ENCODE measurements around the gene CEP170B. TPM values are rescaled to one million over a fixed set of nuclear protein-coding genes. Genes with fewer than 3 reads are reported as not detected.
"Not testable (repeated sequence)": the region's sequence is repeated elsewhere in the genome, so short reads cannot be mapped to it uniquely, and the experiment has no call there.

Gene CEP170B
- total and polyA plus RNA-seq, 2 of the 13 experiments (the other 11 are each of a cell fraction or from before 2014, with no cell fraction given) = 4.3 to 8.8 TPM

DNA sequence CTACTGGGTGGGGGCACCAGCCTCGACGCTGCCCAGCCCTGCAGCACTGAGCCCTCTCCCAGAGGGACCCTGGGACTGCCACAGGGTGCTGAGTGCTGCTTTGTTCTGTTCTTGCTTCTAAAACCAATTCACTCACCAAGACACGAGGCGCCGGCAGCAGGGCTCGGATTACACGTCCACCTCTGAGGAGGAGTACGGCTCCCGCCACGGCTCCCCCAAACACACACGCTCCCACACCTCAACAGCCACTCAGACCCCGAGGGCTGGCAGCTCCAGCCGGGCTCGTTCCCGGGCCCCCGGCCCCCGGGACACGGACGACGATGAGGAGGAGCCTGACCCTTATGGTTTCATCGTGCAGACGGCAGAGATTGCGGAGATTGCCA is 24.3 kb downstream of the CEP170B start:
- intact Hi-C loops (cut with micrococcal nuclease; ENCODE audit: unreplicated experiment) = no loop called here
- in situ Hi-C loops (cut with HindIII; ENCODE audit: extremely low pct_ligation_motif_present, low pct_unique_long_range_greater_than_20kb) = no loop called here
- no peaks in the 10 kb centered on the region for H3K79me2 ChIP-seq (ENCODE audit: insufficient read depth, low read length)
- CTCF ChIA-PET (ENCODE audit: low intra/inter-chr PET ratio, low total read pairs) = no interaction called here
- ATAC-seq (no peak), DNase-seq (ENCODE audit: low spot score) (no peak), FAIRE-seq (no peak)
- no peak overlapping the region for H3K4me2 ChIP-seq (ENCODE audit: low read depth, low read length)
- POLR2A ChIA-PET = no interaction called here
- peaks cover 2 to 7% of the 10 kb centered on the region in 2 experiments; a peak in 2 of 5 replicates for H3K36me3 ChIP-seq (replicated peaks in 1 of 2; ENCODE audit: control insufficient read depth in 1 of 2, insufficient read depth in 2 of 2, low read length in 2 of 2)
- no peaks in the 10 kb centered on the region for H3K9me3 ChIP-seq (ENCODE audit: low read length)
- H3K4me3 ChIP-seq (replicated peaks in 1 of 3; ENCODE audit: insufficient read depth in 1 of 3, low read depth in 2 of 3, low read length in 3 of 3) = no peak overlapping the region
- H4K20me1 ChIP-seq (ENCODE audit: insufficient read depth, low read length) = no peaks in the 10 kb centered on the region
- TF ChIP-seq CTCF (CRISPR knock-in tag; IDR thresholded peaks at IDR 0.05) (no peak), MTA1 (CRISPR knock-in tag; IDR thresholded peaks at IDR 0.05; ENCODE audit: borderline replicate concordance) (no peak), KDM2A (CRISPR knock-in tag; IDR thresholded peaks at IDR 0.05; ENCODE audit: borderline replicate concordance, low read depth) (no peak), ZNF138 (CRISPR knock-in tag; IDR thresholded peaks at IDR 0.05; ENCODE audit: low read depth) (no peak), ZNF460 (CRISPR knock-in tag; IDR thresholded peaks at IDR 0.05; ENCODE audit: borderline replicate concordance) (no peak), FOXJ3 (CRISPR knock-in tag; IDR thresholded peaks at IDR 0.05; ENCODE audit: borderline replicate concordance) (no peak), THAP8 (CRISPR knock-in tag; IDR thresholded peaks at IDR 0.05; ENCODE audit: borderline replicate concordance) (no peak)
- TF ChIP-seq, protein P1, sequence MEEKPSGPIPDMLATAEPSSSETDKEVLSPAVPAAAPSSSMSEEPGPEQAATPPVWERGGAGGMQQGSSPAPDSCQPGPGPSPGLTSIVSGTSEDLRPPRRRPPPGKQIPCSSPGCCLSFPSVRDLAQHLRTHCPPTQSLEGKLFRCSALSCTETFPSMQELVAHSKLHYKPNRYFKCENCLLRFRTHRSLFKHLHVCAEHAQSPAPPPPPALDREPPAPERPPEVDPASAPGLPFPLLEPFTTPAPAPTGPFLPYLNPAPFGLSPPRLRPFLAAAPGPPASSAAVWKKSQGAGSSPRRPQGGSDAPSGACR (CRISPR knock-in tag; IDR thresholded peaks at IDR 0.05) = no peak
- H3K27me3 ChIP-seq (ENCODE audit: control insufficient read depth in 1 of 2, insufficient read depth in 2 of 2, low read length in 2 of 2) = no peaks in the 10 kb centered on the region
- no peak overlapping the region for H2AFZ ChIP-seq (ENCODE audit: low read length)
- WGBS (ENCODE audit: low lambda C conversion rate) = 97% methylated on average over 16 of the region's 23 CpGs
- no peaks in the 10 kb centered on the region for H3K4me1 ChIP-seq (ENCODE audit: insufficient read depth, low read length)
- H3K27ac ChIP-seq (ENCODE audit: extremely low read length, insufficient read depth, low read length) = no peak overlapping the region
- BruUV-seq (replicated peaks) = no TSS peak
- no peak overlapping the region for H3K9ac ChIP-seq (ENCODE audit: insufficient read depth, low read depth, low read length)

DNA sequence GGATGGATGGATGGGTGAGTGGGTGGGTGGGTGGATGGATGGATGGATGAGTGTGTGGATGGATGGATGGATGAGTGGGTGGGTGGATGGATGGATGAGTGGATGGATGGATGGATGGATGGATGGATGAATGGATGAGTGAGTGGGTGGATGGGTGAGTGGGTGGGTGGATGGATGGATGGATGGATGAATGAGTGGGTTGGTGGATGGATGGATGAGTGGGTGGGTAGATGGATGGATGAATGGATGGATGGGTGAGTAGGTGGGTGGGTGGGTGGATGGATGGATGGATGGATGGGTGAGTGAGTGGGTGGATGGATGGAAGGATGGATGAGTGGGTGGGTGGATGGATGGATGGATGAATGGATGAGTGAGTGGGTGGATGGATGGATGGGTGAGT is 25.2 kb downstream of the CEP170B start:
- ATAC-seq; CTCF ChIA-PET (ENCODE audit: low intra/inter-chr PET ratio, low total read pairs); H3K27ac ChIP-seq (ENCODE audit: extremely low read length, insufficient read depth, low read length); H3K4me1 ChIP-seq (ENCODE audit: insufficient read depth, low read length); H2AFZ ChIP-seq (ENCODE audit: low read length); H3K9me3 ChIP-seq (ENCODE audit: low read length); POLR2A ChIA-PET; H3K4me2 ChIP-seq (ENCODE audit: low read depth, low read length); H3K9ac ChIP-seq (ENCODE audit: insufficient read depth, low read depth, low read length); H3K36me3 ChIP-seq (replicated peaks in 1 of 2; ENCODE audit: control insufficient read depth in 1 of 2, insufficient read depth in 2 of 2, low read length in 2 of 2); H3K4me3 ChIP-seq (replicated peaks in 1 of 3; ENCODE audit: insufficient read depth in 1 of 3, low read depth in 2 of 3, low read length in 3 of 3); H3K79me2 ChIP-seq (ENCODE audit: insufficient read depth, low read length); DNase-seq (ENCODE audit: low spot score); in situ Hi-C loops (cut with HindIII; ENCODE audit: extremely low pct_ligation_motif_present, low pct_unique_long_range_greater_than_20kb); H3K27me3 ChIP-seq (ENCODE audit: control insufficient read depth in 1 of 2, insufficient read depth in 2 of 2, low read length in 2 of 2); BruUV-seq (replicated peaks); H4K20me1 ChIP-seq (ENCODE audit: insufficient read depth, low read length); FAIRE-seq; intact Hi-C loops (cut with micrococcal nuclease; ENCODE audit: unreplicated experiment): not testable (repeated sequence)
